Right lobe of liver (tissue), 4 donors: ENCODE data around the gene PCNX2.

Source experiments
- POLR2A ChIP-seq: fragments of 450-650 bp; IDR thresholded peaks from one replicate; pipeline ENCODE4 v1.6.1; 2017; ENCODE audit warnings: antibody characterized with exemption, mild to moderate bottlenecking
- TF ChIP-seq, protein P1 (sequence below), 4 donors: fragments of 200-600 bp in 3 of 4; fragments of 450-650 bp in 1 of 4; IDR thresholded peaks; one replicate each; pipeline versions ENCODE4 v1.5.1 to v1.8.0; 2016 to 2022; ENCODE audit warnings: antibody characterized with exemption in 4 of 4, mild to moderate bottlenecking in 2 of 4
- donor health status: DM: no; HTN: no; CAD: no.
- donor health status: DM: no; HTN: no; CAD: no.
- donor health status: DM: no; HTN: yes; CAD: no.

DNA sequence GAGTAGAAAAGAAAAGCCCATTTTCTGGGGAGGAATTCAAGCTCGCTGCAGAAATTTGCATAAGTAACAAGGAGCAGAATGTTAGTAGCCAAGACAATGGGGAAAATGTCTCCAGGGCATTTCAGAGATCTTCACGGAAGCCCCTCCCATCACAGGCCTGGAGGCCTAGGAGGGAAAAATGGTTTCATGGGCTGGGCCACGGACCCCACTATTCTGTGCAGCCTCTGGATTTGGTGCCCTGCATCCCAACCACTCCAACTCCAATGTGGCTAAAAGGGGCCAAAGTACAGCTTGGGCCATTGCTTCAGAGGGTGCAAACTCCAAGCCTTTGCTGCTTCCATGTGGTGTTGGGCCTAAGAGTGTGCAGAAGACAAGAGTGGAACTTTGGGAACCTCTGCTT, 302.0 kb downstream of the PCNX2 start:
- TF ChIP-seq, protein P1, sequence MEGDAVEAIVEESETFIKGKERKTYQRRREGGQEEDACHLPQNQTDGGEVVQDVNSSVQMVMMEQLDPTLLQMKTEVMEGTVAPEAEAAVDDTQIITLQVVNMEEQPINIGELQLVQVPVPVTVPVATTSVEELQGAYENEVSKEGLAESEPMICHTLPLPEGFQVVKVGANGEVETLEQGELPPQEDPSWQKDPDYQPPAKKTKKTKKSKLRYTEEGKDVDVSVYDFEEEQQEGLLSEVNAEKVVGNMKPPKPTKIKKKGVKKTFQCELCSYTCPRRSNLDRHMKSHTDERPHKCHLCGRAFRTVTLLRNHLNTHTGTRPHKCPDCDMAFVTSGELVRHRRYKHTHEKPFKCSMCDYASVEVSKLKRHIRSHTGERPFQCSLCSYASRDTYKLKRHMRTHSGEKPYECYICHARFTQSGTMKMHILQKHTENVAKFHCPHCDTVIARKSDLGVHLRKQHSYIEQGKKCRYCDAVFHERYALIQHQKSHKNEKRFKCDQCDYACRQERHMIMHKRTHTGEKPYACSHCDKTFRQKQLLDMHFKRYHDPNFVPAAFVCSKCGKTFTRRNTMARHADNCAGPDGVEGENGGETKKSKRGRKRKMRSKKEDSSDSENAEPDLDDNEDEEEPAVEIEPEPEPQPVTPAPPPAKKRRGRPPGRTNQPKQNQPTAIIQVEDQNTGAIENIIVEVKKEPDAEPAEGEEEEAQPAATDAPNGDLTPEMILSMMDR (IDR thresholded peaks at IDR 0.05): no peak
- TF ChIP-seq POLR2A: no peak
